ENCODE results near the gene RNF175.

The RNF175 gene

DNA sequence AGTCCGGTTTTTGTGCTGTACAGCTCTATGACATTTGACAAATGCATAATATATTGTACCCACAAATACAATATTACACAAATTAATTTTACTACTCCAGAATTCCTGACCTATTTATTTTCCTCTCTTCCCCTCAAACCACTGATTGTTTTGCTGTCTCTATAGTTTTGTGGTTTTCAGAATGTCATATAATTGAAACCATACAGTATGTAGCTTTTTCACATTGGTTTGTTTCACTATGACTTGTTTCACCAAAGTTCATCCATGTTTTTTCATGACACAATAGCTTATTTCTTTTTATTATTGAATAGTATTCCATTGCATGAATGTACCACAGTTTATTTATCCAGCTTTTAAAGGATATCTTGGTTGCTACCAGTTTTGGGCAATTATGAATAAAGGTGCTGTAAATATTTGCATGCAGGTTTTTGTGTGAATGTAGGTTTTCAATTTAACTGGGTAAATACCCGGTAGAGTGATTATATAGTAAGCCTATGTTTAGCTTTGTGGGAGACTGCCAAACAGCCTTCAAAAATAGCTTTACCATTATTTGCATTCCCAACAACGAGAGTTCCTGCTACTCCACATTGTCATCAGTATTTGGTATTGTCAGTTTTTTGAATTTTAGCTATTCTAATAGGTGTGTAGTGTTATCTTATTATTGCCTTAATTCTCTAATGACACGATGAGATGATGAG, 25.9 kb downstream of the RNF175 start:
- no peak overlapping the region for H3K4me3 ChIP-seq (ENCODE audit: low read length)
- DNase-seq (ENCODE audit: low read depth) = no peak
- TF ChIP-seq, protein P1, sequence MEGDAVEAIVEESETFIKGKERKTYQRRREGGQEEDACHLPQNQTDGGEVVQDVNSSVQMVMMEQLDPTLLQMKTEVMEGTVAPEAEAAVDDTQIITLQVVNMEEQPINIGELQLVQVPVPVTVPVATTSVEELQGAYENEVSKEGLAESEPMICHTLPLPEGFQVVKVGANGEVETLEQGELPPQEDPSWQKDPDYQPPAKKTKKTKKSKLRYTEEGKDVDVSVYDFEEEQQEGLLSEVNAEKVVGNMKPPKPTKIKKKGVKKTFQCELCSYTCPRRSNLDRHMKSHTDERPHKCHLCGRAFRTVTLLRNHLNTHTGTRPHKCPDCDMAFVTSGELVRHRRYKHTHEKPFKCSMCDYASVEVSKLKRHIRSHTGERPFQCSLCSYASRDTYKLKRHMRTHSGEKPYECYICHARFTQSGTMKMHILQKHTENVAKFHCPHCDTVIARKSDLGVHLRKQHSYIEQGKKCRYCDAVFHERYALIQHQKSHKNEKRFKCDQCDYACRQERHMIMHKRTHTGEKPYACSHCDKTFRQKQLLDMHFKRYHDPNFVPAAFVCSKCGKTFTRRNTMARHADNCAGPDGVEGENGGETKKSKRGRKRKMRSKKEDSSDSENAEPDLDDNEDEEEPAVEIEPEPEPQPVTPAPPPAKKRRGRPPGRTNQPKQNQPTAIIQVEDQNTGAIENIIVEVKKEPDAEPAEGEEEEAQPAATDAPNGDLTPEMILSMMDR (conservative IDR thresholded peaks at IDR 0.05; ENCODE audit: low read depth, low read length) = no peak

DNA sequence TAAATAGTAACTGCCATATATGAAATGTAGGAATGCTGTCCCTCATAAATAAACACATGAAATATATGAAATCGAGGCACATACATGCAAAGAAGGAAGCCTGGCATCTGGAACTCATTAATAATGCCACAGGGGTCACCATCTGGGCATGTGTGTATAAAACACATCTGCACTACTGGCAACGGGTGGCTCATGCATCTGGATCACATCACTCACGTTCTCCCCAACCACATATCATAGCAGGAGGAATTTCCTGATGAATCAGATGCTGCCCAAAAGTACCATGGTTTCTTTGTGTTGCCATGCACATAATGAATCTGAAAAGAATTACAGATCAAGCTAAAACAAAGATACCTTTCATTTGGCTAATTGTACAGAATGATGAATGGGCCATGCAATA, 28.6 kb downstream of the RNF175 start:
- no peak overlapping the region for H3K4me3 ChIP-seq (ENCODE audit: low read length)
- TF ChIP-seq, protein P1 (conservative IDR thresholded peaks at IDR 0.05; ENCODE audit: low read depth, low read length) = no peak
- no peak for DNase-seq (ENCODE audit: low read depth)

DNA sequence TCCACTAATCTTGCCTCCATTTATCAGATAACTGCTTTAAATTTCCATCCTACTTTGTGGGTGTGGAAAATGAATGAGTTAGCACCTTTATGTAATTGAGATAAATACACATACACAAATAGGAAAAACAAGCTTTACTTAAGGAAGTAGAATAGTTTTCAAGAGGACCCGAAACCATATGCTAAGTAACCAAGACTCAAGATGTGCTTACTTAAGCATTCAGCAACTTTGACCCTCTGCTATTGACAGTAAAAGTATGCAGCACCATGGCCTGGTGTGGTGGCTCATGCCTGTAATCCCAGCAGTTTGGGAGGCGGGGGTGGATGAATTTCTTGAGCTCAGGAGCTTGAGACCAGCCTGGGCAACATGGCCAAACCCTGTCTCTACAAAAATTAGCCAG, 29.9 kb downstream of the RNF175 start:
- no peak overlapping the region for H3K4me3 ChIP-seq (ENCODE audit: low read length)
- TF ChIP-seq, protein P1 (conservative IDR thresholded peaks at IDR 0.05; ENCODE audit: low read depth, low read length) = no peak
- DNase-seq (ENCODE audit: low read depth) = no peak

DNA sequence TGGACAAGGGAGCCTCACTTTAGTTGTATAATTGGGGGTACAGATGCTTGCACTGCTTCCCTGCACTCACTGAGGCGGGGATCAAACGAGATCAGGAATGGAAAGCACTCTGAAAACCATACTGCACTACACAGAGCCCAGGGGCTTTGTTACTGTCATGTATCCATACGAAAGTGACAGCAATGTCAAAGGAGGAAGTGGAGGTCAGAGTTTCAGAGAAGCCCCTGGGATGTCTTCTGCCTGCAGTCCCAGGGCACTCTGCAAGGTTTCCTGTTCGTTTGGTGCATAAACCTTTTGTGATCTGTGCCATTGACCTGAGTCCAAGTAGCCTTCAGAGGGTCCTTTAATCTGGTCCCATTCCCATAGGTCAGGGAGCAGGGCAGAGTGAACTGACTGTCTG, 31.2 kb downstream of the RNF175 start:
- H3K4me3 ChIP-seq (ENCODE audit: low read length) = no peak overlapping the region
- DNase-seq (ENCODE audit: low read depth) = no peak
- TF ChIP-seq, protein P1 (conservative IDR thresholded peaks at IDR 0.05; ENCODE audit: low read depth, low read length) = no peak

DNA sequence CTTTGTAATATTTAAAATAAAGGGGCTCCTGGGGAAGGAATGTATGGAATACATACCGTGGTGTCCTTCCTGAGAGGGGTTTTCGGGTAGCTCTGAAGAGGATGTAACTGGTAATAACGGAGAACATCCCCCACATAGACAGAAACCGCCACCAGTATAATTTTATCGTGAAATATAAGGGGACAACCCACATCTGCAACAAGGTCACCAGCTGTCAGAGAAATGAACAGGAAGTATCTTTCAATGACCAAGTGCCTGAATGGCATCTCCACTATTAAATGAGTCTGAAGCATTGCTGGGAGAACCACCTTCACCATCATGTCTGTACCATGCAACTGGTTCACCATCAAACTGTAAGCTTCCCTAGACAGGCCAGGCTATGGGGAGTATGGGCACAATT, 31.7 kb downstream of the RNF175 start:
- TF ChIP-seq, protein P1 (conservative IDR thresholded peaks at IDR 0.05; ENCODE audit: low read depth, low read length) = no peak
- H3K4me3 ChIP-seq (ENCODE audit: low read length) = no peak overlapping the region
- DNase-seq (ENCODE audit: low read depth) = no peak

DNA sequence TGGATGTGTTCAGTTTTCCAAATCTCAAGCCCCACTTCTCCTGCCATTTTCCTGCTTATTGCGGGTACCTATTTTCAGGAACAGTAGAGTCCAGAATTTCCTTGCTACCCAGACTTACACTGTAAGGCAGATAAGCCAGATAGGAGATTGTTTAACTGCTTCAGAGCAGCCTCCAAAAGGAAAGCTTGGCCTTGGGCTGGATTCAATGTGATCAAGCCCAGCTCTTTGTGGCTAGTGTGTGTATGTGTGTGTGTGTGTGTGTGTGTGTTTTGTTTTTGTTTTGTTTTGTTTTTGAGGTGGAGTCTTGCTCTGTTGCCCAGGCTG, 34.0 kb downstream of the RNF175 start:
- TF ChIP-seq, protein P1 (conservative IDR thresholded peaks at IDR 0.05; ENCODE audit: low read depth, low read length) = no peak
- no peak for DNase-seq (ENCODE audit: low read depth)

DNA sequence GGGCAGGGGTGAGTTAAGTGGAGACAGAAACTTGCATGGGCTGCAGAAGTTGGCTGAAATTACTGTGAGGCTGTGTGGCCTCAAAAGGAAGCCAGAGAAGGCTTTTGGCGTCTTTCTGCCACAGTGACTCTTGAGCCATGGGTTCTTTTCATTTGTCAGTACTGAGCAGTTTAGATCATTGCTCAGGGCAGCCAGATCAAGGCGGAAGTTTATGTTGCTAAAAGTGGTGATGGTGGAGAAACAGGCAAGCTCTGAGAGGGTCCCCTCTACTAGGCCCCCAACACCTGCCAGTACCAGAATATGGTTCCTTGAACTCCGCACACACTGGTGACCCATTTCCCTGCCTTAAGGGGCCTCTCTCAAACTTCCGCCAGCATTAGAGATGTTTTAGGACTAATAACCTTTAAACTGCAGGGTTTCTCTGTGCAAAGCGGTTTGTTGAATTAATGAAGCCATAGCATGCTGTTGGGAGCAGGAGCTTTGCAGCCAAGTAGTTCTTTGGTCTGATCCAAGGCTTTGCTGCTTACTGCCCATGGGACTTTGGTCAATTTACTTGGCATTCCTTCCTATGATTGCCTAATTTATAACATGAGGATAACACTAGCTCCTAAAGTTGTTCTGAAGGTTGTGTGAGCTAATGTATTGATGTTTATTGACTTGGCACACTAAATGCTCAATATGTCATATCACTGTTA, 34.5 kb downstream of the RNF175 start:
- no peak for DNase-seq (ENCODE audit: low read depth)
- no peak overlapping the region for H3K4me3 ChIP-seq (ENCODE audit: low read length)
- TF ChIP-seq, protein P1 (conservative IDR thresholded peaks at IDR 0.05; ENCODE audit: low read depth, low read length) = no peak

More for the DNA sequence above, 34.0 kb downstream of the RNF175 start:
- H3K4me3 ChIP-seq (ENCODE audit: low read length) = no peak overlapping the region

Measured in retinal pigment epithelial cell (primary cell).